K562 (cell line): Measurements from ENCODE around the gene AGAP3. TPM values are rescaled to one million over a fixed set of nuclear protein-coding genes. Genes with fewer than 3 reads are reported as not detected.

Source experiments
- CBFA2T3 ChIP-seq: fragments of 450-650 bp; IDR thresholded peaks from 2 replicates; pipeline ENCODE4 v1.6.1; 2017
- ETS2 ChIP-seq: IDR thresholded peaks from 2 replicates; pipeline ENCODE4 v1.6.1; 2016; ENCODE audit warnings: borderline replicate concordance, missing genetic modification characterization, mild to moderate bottlenecking, moderate library complexity, missing compliant biosample characterization; ENCODE audit not compliant: poor library complexity, severe bottlenecking
- EZH2 ChIP-seq: IDR thresholded peaks from 2 replicates; pipeline ENCODE4 v1.6.1; 2012; ENCODE audit warnings: low read depth, mild to moderate bottlenecking, inconsistent platforms, low read length, borderline replicate concordance
- JUND ChIP-seq, 2 experiments: IDR thresholded peaks; 2 replicates in 1 of 2; 3 replicates in 1 of 2; pipeline ENCODE4 v1.6.1; 2011; ENCODE audit warnings: borderline replicate concordance in 2 of 2, low read depth in 2 of 2, low read length in 2 of 2, improper control_type of control experiment in 1 of 2, missing biosample characterization in 1 of 2, missing genetic modification characterization in 1 of 2, missing genetic modification reagents in 1 of 2
- KHSRP ChIP-seq: fragments of 450-650 bp; IDR thresholded peaks from 2 replicates; pipeline ENCODE4 v1.6.1; 2017
- LARP7 ChIP-seq: fragments of 450-650 bp; IDR thresholded peaks from 2 replicates; pipeline ENCODE4 v1.6.1; 2016
- NCOA2 ChIP-seq, 2 experiments: fragments of 450-650 bp; IDR thresholded peaks; 2 replicates each; pipeline ENCODE4 v1.6.1; 2018; ENCODE audit warnings: mild to moderate bottlenecking in 2 of 2, moderate library complexity in 1 of 2; ENCODE audit not compliant: partially characterized antibody in 2 of 2
- PHF21A ChIP-seq: fragments of 450-650 bp; IDR thresholded peaks from 2 replicates; pipeline ENCODE4 v1.6.1; 2017; ENCODE audit warnings: low read depth, borderline replicate concordance
- RBM17 ChIP-seq: fragments of 200-400 bp; formaldehyde crosslinking; IDR thresholded peaks from 2 replicates; pipeline ENCODE4 v1.6.1; 2017; ENCODE audit warnings: low read depth, mild to moderate bottlenecking, low read length, borderline replicate concordance
- XRCC5 ChIP-seq: fragments of 200-400 bp; formaldehyde crosslinking; IDR thresholded peaks from 2 replicates; pipeline ENCODE4 v1.6.1; 2017; ENCODE audit warnings: low read depth, mild to moderate bottlenecking, low read length
- ZNF407 ChIP-seq: fragments of 450-650 bp; IDR thresholded peaks from 2 replicates; pipeline ENCODE4 v1.6.1; 2016; ENCODE audit warnings: low read depth
- polyA plus RNA-seq, 8 experiments: library from polyadenylated mRNA; depleted of rRNA in 4 of 8; stranded (reverse) in 5 of 8; unstranded in 3 of 8; fragments of >200 nt; fragmentation: Nextera tagmentation in 2 of 8; fragmentation: Illumina TruSeq in 1 of 8; extraction: Ambion mirVana in 2 of 8; extraction: Trizol in 1 of 8; gene quantifications; 2 replicates each; pipeline versions ENCODE4 v1.2.1 to v1.2.3, GENCODE V29; 2011 to 2014; ENCODE audit warnings: inconsistent platforms in 1 of 8, missing spikeins in 1 of 8
- total RNA-seq, 7 experiments: library from RNA; depleted of rRNA in 6 of 7; stranded (reverse); fragments of >200 nt in 6 of 7; fragmentation: Illumina TruSeq in 2 of 7; extraction: Trizol in 2 of 7; gene quantifications; 2 replicates each; pipeline versions ENCODE4 v1.2.1 to v1.2.3, GENCODE V29; 2011 to 2021; ENCODE audit warnings: low replicate concordance in 1 of 7
- TF ChIP-seq, protein P1 (sequence below), 2 experiments: fragments of 450-650 bp in 1 of 2; sonication (generic) in 1 of 2; formaldehyde crosslinking in 1 of 2; IDR thresholded peaks in 1 of 2; conservative IDR thresholded peaks in 1 of 2; 2 replicates each; pipeline versions ENCODE4 v1.6.1 to v1.8.1; 2016 to 2023; ENCODE audit warnings: mild to moderate bottlenecking in 2 of 2, moderate library complexity in 2 of 2, inconsistent platforms in 1 of 2, missing genetic modification reagents in 1 of 2

Gene AGAP3
- total and polyA plus RNA-seq, 9 of the 15 experiments (the other 6 are each of a cell fraction or from before 2014, with no cell fraction given) = 3.4 to 208 (median 62.2) TPM

DNA sequence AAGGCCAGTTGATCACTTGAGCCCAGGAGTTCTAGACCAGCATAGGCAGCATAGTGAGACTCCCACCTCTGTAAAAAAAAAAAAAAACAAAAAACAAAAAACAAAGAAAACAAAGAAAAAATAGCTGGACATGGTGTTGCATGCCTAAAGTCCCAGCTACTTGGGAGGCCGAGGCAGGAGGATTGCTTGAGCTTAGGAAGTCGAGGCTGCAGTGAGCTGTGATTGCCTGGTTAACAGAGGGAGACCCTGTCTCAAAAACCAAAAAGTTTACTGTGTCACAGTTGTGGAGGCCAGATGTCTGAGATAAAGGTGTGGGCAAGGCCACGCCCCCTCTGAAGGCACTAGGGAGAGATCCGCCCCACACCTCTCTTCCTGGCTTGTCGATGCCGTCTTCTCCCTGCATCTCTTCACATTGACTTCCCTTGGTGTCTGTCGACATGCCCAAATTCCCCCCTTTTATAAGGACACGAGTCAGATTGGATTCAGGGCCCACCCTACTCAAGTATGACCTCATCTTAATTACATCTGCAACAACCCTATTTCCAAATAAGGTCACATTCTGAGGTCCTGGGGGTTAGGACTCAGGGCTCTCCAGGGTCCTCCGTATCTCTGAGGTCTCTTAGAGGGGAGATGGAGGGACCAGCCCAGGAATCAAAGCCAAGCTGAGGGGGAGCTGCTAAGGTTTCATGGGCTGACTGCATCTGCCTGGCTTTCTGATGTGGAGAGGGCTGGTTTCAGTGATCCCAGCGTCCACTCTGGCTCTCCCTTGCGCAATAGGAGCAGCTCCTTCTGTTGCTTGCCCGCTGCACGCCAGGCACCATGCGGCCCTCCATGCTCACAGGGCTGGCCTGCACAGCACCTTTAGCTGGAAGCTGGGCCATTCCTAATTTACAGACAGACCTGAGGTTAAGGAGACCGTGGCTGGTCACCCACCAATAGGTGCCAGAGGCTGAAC, 23.1 kb downstream of the AGAP3 start (continued):
- TF ChIP-seq JUND (IDR thresholded peaks at IDR 0.05; ENCODE audit: borderline replicate concordance, low read depth, low read length) (no peak), JUND (tag; IDR thresholded peaks at IDR 0.05; ENCODE audit: borderline replicate concordance, low read depth, low read length) (peak; percentile 26; the same call in 2 of the 3 replicates), ETS2 (tag) (no peak), CBFA2T3 (no peak), EZH2 (no peak), ZNF407 (0 out of 2 replicates have a peak, but pooled peaks have one; percentile 19), XRCC5 (no peak), LARP7 (peak; percentile 67; the same call in 1 of the 2 replicates), RBM17 (no peak), PHF21A (no peak), KHSRP (no peak), NCOA2 (IDR thresholded peaks at IDR 0.05; ENCODE audit: partially characterized antibody in 2 of 2) (no peak)
- TF ChIP-seq, protein P1, sequence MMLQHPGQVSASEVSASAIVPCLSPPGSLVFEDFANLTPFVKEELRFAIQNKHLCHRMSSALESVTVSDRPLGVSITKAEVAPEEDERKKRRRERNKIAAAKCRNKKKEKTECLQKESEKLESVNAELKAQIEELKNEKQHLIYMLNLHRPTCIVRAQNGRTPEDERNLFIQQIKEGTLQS (IDR thresholded peaks at IDR 0.05) = peak; percentile 80
- TF ChIP-seq, protein P1 (CRISPR knock-in tag; conservative IDR thresholded peaks at IDR 0.05) = no peak; the same call in 1 of the 2 replicates
